ENCODE data around the gene PDE10A.

Gene PDE10A

DNA sequence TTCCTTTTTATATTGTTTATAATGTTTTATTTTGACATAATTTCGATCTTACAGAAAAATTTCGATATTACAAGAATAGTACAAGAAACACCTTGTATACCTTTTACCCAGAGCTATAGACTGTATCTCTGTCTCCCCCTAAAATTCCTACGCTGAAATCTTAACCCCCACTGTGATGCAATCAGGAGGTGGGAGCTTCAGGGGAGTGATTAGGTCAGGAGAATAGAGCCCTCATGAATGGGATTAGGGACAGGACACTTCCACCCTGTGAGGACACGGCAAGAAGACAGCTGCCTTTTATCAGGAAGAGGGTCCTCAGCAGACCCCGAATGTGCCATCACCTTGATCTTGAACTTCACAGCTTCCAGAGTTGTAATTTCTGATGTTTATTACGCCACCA is 204.9 kb downstream of the PDE10A start:
- no peak for DNase-seq

- no peak for DNase-seq
Observed at GRCh38 chr6:165456286-165456685, 206.8 kb downstream of the PDE10A start.

DNA sequence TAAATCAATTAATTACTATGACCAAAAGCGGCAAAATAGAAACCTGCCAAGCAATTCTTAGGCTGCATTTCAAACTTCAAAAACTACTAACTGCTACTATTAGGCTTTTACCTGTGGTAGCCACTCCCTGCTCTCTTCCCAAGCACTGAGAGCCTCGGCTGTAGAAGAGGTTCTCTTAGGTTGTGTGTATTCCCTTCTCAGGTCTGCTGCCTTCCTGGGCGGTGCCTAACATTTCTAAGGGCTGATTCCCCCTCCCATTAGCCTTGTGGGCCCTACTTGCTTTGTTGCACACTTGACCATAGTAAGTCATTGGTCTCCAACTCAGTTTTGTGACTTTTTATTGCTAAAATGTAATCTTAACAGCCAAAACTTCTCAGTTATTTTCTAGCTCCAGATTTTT is 207.6 kb downstream of the PDE10A start:
- DNase-seq, result no peak

GRCh38 chr6:165453395-165453794 is 209.6 kb downstream of the PDE10A start:
- no peak for DNase-seq

GRCh38 chr6:165451838-165452237 is 211.2 kb downstream of the PDE10A start:
- DNase-seq, result no peak

- no peak for DNase-seq
Observed at GRCh38 chr6:165448210-165448609, 214.8 kb downstream of the PDE10A start.

- DNase-seq, result no peak
Observed at GRCh38 chr6:165447141-165447540, 215.9 kb downstream of the PDE10A start.

GRCh38 chr6:165446331-165446730 is 216.7 kb downstream of the PDE10A start:
- no peak for DNase-seq

- no peak for DNase-seq
Observed at GRCh38 chr6:165443462-165443861, 219.6 kb downstream of the PDE10A start.

DNA sequence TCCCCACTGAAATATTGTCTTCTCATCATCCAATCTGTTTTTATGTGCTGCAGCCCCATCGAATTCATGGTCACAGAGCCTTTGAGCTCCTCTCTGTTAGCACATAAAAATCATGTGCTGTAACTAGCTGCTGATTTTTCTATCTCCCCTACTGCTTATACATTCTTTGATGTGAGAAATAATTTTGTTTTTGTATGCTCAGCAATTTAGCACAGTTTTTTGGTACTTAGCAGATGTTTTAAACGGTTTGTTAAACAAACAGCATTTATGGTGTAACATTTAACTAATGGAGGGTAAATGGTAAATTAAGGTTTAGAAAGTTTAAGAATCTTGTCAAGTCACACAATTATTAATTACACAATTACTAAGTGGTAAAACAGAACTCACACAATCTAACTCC is 221.9 kb downstream of the PDE10A start:
- DNase-seq, result no peak

- DNase-seq, result peak; percentile 9
Observed at GRCh38 chr6:165439928-165440554, 223.0 kb downstream of the PDE10A start.

- DNase-seq, result no peak
Observed at GRCh38 chr6:165426892-165427291, 236.1 kb downstream of the PDE10A start.

GRCh38 chr6:165422192-165422591 is 240.8 kb downstream of the PDE10A start:
- no peak for DNase-seq

DNA sequence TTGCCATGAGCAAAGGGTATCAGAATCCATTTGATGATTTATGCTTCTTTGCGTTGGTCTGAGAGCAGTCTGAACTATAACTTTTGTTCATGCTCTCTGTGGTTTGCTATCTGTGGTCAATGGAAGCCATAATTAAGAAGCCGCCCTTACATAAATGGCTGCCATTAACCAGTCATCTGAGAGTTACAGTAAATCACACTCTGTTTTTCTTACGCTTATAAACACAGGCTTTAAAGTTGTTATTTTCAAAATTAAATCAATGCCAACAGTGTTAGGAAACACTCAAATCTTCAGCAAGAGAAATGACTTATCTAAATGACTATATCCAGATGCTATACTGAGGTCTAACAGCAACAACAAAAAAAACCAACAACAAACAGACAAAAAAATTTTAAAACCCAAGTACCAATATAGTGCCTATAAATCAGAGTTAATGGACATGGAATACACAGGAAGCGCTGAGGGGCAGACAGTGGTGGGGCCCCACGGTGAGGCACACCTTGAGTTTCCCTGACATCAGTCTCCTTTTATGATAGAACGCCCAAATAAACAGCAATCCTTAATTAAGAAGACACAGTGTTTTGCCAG is 245.7 kb downstream of the PDE10A start:
- DNase-seq, result no peak

GRCh38 chr6:165404697-165405096 is 258.3 kb downstream of the PDE10A start:
- no peak for DNase-seq

DNA sequence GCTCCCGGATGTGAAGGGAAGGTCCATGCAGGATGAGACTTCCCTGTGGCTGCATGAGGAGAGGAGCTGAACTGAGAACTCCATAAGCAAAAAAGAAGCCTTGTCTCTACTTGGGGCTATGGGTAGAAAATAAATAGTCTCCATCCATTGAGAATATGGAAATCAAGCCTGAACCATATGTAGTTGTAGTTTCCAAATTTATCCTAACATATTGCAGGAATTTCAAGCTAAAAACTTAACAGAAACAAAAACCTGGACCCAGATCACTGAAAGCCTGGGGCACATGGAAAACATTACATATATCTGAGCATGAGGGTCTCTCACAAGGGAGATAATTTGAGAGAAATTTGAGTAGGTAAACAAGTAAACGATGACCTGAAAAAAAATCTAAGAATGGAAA is 258.7 kb downstream of the PDE10A start:
- no peak for DNase-seq

DNA sequence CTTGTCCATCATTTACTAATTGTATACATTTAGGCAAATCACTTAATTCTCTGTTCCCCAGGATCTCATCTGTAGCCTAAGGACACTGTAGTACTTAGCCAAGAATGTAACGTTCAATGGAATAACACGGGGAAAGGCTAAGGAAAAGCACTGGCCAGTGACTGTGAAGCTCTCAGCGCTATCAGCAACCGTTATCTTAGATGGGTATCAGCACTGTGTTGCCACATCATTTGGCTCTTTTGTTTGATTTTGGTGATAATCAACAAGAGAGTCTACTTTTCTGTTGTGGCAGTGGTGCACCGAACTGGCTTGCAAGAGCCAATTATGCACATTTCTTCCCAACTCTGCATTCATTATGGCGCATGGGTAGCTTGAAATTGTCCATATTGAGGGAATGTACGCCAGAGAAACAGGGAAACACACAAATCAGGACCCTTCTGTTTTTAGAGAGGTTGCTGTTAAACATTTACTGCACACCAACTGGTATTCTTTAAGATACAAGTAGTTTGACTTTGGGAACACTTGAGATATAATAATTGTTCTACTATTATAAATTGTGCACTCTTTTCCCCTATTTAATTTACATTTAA is 259.9 kb downstream of the PDE10A start:
- no peak for DNase-seq

DNA sequence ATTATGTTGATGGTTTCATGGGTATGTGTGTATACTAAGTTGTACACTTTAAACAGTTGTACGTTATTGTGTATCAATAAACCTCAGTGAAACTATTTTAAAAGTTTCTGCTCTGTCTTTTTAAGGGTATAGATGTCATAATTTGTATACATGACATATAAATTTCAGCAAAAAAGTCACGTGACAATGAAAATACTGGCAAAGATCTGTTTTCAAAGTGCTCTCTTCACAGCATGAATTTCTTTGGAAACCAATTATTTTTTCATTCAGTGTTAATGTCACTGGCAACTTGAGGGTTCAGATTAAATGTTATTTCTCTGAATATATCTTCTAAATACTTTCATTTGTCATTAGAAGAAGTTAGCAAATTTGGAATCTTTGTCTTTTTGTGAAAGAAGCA is 261.9 kb downstream of the PDE10A start:
- no peak for DNase-seq

- DNase-seq, result no peak
Observed at GRCh38 chr6:165390475-165390874, 272.6 kb downstream of the PDE10A start.

GRCh38 chr6:165389534-165389933 is 273.5 kb downstream of the PDE10A start:
- no peak for DNase-seq

DNA sequence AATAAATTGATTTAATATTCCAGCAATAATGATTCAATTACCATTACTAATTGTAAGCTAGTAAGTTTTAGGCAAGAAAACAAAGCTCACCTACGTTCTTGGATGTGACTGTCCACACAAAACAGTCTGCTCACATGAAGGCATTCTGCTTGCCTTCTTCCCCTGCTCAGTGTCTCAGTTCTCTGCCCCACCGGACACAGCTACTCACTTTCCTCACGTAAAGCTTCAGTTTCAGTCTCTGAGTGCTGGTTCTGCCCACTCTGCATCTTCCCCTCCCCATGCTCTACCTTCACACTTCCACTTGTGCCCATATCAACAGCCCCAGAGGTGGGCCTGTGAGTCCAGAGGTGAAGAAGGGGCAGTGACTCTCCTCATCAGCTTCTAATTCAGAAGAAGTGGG is 279.7 kb downstream of the PDE10A start:
- no peak for DNase-seq

DNA sequence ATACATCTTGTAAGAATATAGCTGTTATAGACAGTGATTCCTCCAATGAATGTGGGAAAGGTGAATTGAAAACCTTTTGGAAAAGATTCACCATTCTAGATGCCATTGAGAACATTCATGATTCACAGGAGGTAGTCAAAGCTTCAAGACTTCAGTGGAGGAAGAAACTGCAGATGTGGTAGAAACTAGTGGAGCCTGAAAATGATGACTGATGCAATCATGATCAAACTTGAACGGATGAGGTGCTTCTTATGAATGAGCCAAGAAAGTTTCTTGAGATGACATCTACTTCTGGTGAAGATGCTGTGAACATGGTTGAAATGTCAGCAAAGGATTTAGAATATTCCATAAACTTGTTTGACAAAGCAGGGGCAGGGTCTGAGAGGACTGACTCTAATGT is 286.9 kb downstream of the PDE10A start:
- DNase-seq, result no peak

GRCh38 chr6:165365371-165365770 is 297.7 kb downstream of the PDE10A start:
- no peak for DNase-seq

GRCh38 chr6:165345700-165346099 is 317.3 kb downstream of the PDE10A start:
- DNase-seq, result no peak

DNA sequence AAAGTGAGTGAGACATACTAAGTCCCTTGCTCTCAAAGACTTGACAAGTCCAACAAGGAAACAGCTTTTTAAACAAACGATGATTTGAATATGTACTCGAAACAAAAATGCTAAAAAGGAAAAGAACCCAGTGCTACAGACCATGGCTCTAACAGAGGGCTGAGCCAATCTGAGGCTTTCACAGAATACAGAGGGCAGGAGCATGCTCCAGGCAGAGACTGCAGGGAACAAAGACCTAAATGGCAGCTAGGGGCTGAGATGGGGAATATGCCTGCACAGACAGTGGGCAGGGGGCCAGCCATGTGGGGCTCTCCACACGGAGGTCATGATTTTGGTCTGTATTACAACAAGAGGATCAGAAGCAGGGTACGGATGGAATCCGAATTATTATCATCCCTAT is 322.5 kb downstream of the PDE10A start:
- no peak for DNase-seq
